Aorta (tissue), 5 donors: ENCODE data around the gene CELF1. TPM values are rescaled to one million over a fixed set of nuclear protein-coding genes. Genes with fewer than 3 reads are reported as not detected.

Experiments used
- ATAC-seq: fragments of 200-7000 bp; cut with Tn5 transposase; one replicate; pipeline ENCODE4 v1.9.1; 2022; ENCODE audit warnings: moderate library complexity; ENCODE audit not compliant: low FRiP score
- DNase-seq, 2 donors: peaks; one replicate each; pipeline ENCODE4 v3.0.0-alpha.2; 2020
- H3K27ac ChIP-seq, 2 donors: one replicate each; pipeline ENCODE4 v1.5.1; 2013; ENCODE audit warnings: low read length in 2 of 2, mild to moderate bottlenecking in 2 of 2, moderate library complexity in 2 of 2, control low read depth in 1 of 2, inconsistent platforms in 1 of 2, low read depth in 1 of 2
- H3K27me3 ChIP-seq, 2 donors: one replicate each; pipeline ENCODE4 v1.6.1; 2013; ENCODE audit warnings: control low read depth in 1 of 2, low read length in 1 of 2, mild to moderate bottlenecking in 1 of 2, moderate library complexity in 1 of 2; ENCODE audit not compliant: insufficient read depth in 2 of 2, control insufficient read depth in 1 of 2
- H3K36me3 ChIP-seq, 2 donors: one replicate each; pipeline ENCODE4 v1.6.1; 2013; ENCODE audit warnings: control low read depth in 1 of 2, low read length in 1 of 2, mild to moderate bottlenecking in 1 of 2; ENCODE audit not compliant: insufficient read depth in 2 of 2, control insufficient read depth in 1 of 2
- H3K4me1 ChIP-seq, 2 donors: one replicate each; pipeline ENCODE4 v1.6.1; 2013; ENCODE audit warnings: low read length in 2 of 2, control low read depth in 1 of 2, mild to moderate bottlenecking in 1 of 2, moderate library complexity in 1 of 2; ENCODE audit not compliant: insufficient read depth in 2 of 2, control insufficient read depth in 1 of 2
- H3K4me3 ChIP-seq, 2 donors: one replicate each; pipeline ENCODE4 v1.5.1; 2013; ENCODE audit warnings: low read length in 2 of 2, control low read depth in 1 of 2, mild to moderate bottlenecking in 1 of 2
- H3K9me3 ChIP-seq: one replicate; pipeline ENCODE4 v1.6.1; 2013; ENCODE audit warnings: mild to moderate bottlenecking, low read length; ENCODE audit not compliant: control insufficient read depth
- WGBS, 2 donors: extraction: QIAGEN DNeasy Blood & Tissue Kit; methylation state at CpG; one replicate each; pipeline ENCODE4 v1.1.7; 2013; 5-methylcytosine and 5-hydroxymethylcytosine counted together
- intact Hi-C, 2 donors: fragments of 100-400 bp; cut with DNase I; formaldehyde crosslinking; loops; one replicate each; pipeline versions ENCODE4 v1.14.2 to v1.15.0; 2022
- polyA plus RNA-seq, 2 donors: library from polyadenylated mRNA; stranded (reverse); fragments of 200-250 nt; gene quantifications; one replicate each; pipeline ENCODE4 v1.2.3, GENCODE V29; 2013
- total RNA-seq, 2 donors: library from RNA; stranded (reverse); fragmentation: NEBNext Ultra II Directional; extraction: Animal tissue kit (Norgen Biotek cat#: 25700); gene quantifications; one replicate each; pipeline ENCODE4 v1.2.1, GENCODE V29; 2021
- donor health status: healthy with polysubstance abuse.
- donor health status: Bipolar disorder and iron deficiency.
- donor health status: DM: no; HTN: no; CAD: no.
- donor health status: DM: no; HTN: no; CAD: no.
- donor health status: DM: yes; HTN: yes; CAD: no.

The CELF1 gene
- total and polyA plus RNA-seq, 4 donors = 11.3 to 114 (median 58.1) TPM

- Histone ChIP-seq H3K27me3 (no peaks in the 10 kb centered on the region), H3K9me3 (no peaks in the 10 kb centered on the region), H3K4me3 (no peak overlapping the region), H3K4me1 (peaks cover 4 to 14% of the 10 kb centered on the region in 2 donors), H3K27ac (no peak overlapping the region), H3K36me3 (no peaks in the 10 kb centered on the region)
- no peak for DNase-seq
- no peak for ATAC-seq
- intact Hi-C loops = no loop called here
- WGBS, 2 donors = 26 to 31% methylated on average over 4 of the region's 4 CpGs
Measured at GRCh38 chr11:47498584-47499152, 54.3 kb downstream of the CELF1 start.

- ATAC-seq = no peak
- Histone ChIP-seq H3K4me3 (no peak overlapping the region), H3K27ac (no peak overlapping the region), H3K4me1 (peaks cover 4 to 14% of the 10 kb centered on the region in 2 donors), H3K27me3 (no peaks in the 10 kb centered on the region), H3K36me3 (no peaks in the 10 kb centered on the region), H3K9me3 (no peaks in the 10 kb centered on the region)
- intact Hi-C loops = no loop called here
- WGBS, 2 donors = 97 to 98% methylated on average over 3 of the region's 3 CpGs
- DNase-seq = no peak
Measured at GRCh38 chr11:47498149-47498548, 54.8 kb downstream of the CELF1 start.

- Histone ChIP-seq H3K4me3 (no peak overlapping the region), H3K9me3 (no peaks in the 10 kb centered on the region), H3K27ac (no peak overlapping the region), H3K36me3 (no peaks in the 10 kb centered on the region), H3K4me1 (peaks cover 4 to 14% of the 10 kb centered on the region in 2 donors), H3K27me3 (no peaks in the 10 kb centered on the region)
- DNase-seq (no peak), ATAC-seq (no peak)
- intact Hi-C loops = no loop called here
Measured at GRCh38 chr11:47496808-47497207, 56.1 kb downstream of the CELF1 start.

GRCh38 chr11:47495856-47496217, 57.1 kb downstream of the CELF1 start:
- Histone ChIP-seq H3K9me3 (no peaks in the 10 kb centered on the region), H3K4me1 (peaks cover 4 to 13% of the 10 kb centered on the region in 2 donors), H3K4me3 (no peak overlapping the region), H3K36me3 (no peaks in the 10 kb centered on the region), H3K27me3 (no peaks in the 10 kb centered on the region), H3K27ac (no peak overlapping the region)
- ATAC-seq = no peak
- WGBS, 2 donors = 9 to 17% methylated on average over 1 of the region's 1 CpG
- no peak for DNase-seq
- intact Hi-C loops = no loop called here

- Histone ChIP-seq H3K27me3 (no peaks in the 10 kb centered on the region), H3K4me3 (no peak overlapping the region), H3K36me3 (no peaks in the 10 kb centered on the region), H3K27ac (no peak overlapping the region), H3K9me3 (no peaks in the 10 kb centered on the region), H3K4me1 (peaks cover 4 to 9% of the 10 kb centered on the region in 2 donors)
- WGBS, 2 donors = 46 to 47% methylated on average over 4 of the region's 4 CpGs
- ATAC-seq = no peak
- no peak for DNase-seq
- intact Hi-C loops = no loop called here
Measured at GRCh38 chr11:47495011-47495855, 57.7 kb downstream of the CELF1 start.

- DNase-seq (no peak), ATAC-seq (no peak)
- Histone ChIP-seq H3K27me3 (no peaks in the 10 kb centered on the region), H3K27ac (no peak overlapping the region), H3K4me3 (no peak overlapping the region), H3K9me3 (no peaks in the 10 kb centered on the region), H3K4me1 (no peaks in the 10 kb centered on the region), H3K36me3 (peaks cover 3 to 5% of the 10 kb centered on the region in 2 donors)
- WGBS, 2 donors = 68 to 80% methylated on average over 2 of the region's 2 CpGs
- intact Hi-C loops = no loop called here
Measured at GRCh38 chr11:47489395-47489755, 63.6 kb downstream of the CELF1 start.

- Histone ChIP-seq H3K27ac (no peak overlapping the region), H3K9me3 (no peaks in the 10 kb centered on the region), H3K27me3 (no peaks in the 10 kb centered on the region), H3K4me1 (no peaks in the 10 kb centered on the region), H3K36me3 (peaks cover 3 to 8% of the 10 kb centered on the region in 2 donors), H3K4me3 (no peak overlapping the region)
- 68 to 69% methylated on average over 6 of the region's 6 CpGs for WGBS, 2 donors
- DNase-seq (no peak), ATAC-seq (peak; percentile 36)
- intact Hi-C loops = no loop called here
Measured at GRCh38 chr11:47488674-47489394, 64.1 kb downstream of the CELF1 start.

GRCh38 chr11:47488111-47488510, 64.8 kb downstream of the CELF1 start:
- Histone ChIP-seq H3K36me3 (peaks cover 3 to 10% of the 10 kb centered on the region in 2 donors), H3K4me3 (no peak overlapping the region), H3K27me3 (no peaks in the 10 kb centered on the region), H3K27ac (no peak overlapping the region), H3K4me1 (no peaks in the 10 kb centered on the region), H3K9me3 (no peaks in the 10 kb centered on the region)
- no peak for DNase-seq
- 90 to 92% methylated on average over 3 of the region's 3 CpGs for WGBS, 2 donors
- intact Hi-C loops = no loop called here
- no peak for ATAC-seq
